ENCODE measurements around the gene FRY. TPM values are rescaled to one million over a fixed set of nuclear protein-coding genes. Genes with fewer than 3 reads are reported as not detected.
"Not testable (repeated sequence)": the region's sequence is repeated elsewhere in the genome, so short reads cannot be mapped to it uniquely, and the experiment has no call there.

FRY gene
- polyA plus RNA-seq, 1 experiment: 24.6 TPM

- Histone ChIP-seq H3K27me3 (ENCODE audit: control insufficient read depth, insufficient read depth, low read length) (no peaks in the 10 kb centered on the region), H3K9me3 (ENCODE audit: control insufficient read depth, insufficient read depth, low read length) (no peaks in the 10 kb centered on the region), H3K4me3 (ENCODE audit: low read depth, low read length) (no peak overlapping the region), H3K27ac (ENCODE audit: low read depth, low read length) (no peak overlapping the region)
- no peak for TF ChIP-seq CTCF (IDR thresholded peaks at IDR 0.05; ENCODE audit: low read depth, low read length)
- no peak for DNase-seq (ENCODE audit: low read depth, low spot score)
- ChIA-PET POLR2A (no interaction called here), CTCF (no interaction called here)
Measured at GRCh38 chr13:32056316-32056715, 24.7 kb downstream of the FRY start.

DNA sequence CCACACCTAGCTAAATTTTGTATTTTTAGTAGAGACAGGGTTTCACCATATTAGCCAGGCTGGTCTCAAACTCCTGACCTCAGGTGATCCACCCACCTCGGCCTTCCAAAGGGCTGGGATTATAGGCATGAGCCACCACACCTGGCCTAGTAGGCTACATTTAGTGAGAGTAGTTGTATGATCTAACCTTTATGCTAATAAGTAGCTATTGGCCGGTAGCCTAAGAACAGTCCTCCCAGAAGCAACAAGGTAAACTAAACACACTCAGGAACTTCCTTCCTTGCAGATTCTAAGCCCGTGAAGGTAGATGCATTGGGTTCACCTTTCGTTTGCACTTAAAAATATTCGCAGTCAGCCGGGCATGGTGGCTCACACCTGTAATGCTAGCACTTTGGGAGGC lies 25.8 kb downstream of the FRY start:
- CTCF ChIA-PET: interaction anchor here (0.6 kb wide), 1 partner anchor 31 kb away, joined by 3 read pairs; no protein-coding TSS in a partner anchor
- DNase-seq (ENCODE audit: low read depth, low spot score); POLR2A ChIA-PET; H3K27ac ChIP-seq (ENCODE audit: low read depth, low read length); H3K4me3 ChIP-seq (ENCODE audit: low read depth, low read length); H3K27me3 ChIP-seq (ENCODE audit: control insufficient read depth, insufficient read depth, low read length); H3K9me3 ChIP-seq (ENCODE audit: control insufficient read depth, insufficient read depth, low read length): not testable (repeated sequence)

DNA sequence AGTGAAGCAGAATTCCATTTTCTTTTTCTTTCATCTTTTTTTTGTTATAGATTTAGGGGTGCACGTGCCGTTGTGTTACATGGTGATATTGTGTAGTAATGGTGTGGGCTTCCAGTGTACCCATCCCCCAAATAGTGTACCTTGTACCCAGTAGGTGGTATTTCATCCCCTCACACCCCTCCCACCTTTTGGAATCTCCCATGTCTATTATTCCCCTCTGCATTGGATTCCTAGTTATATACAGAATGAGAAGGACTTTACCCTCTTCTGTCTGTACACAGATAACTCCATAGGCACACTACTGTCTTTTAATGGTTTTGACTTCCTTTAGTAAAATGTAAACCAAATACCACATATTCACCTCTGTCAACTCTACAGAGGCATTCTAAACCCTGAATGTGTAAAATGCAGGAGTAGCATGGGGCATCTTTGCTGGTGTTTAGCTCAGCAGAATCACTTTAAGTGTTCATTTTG lies 28.0 kb downstream of the FRY start:
- H3K27ac ChIP-seq (ENCODE audit: low read depth, low read length): no peak overlapping the region
- ChIA-PET POLR2A (interaction anchor here (0.5 kb wide), 1 partner anchor 78 kb away, joined by 3 read pairs; no protein-coding TSS in a partner anchor), CTCF (no interaction called here)
- no peak for DNase-seq (ENCODE audit: low read depth, low spot score)
- TF ChIP-seq CTCF (IDR thresholded peaks at IDR 0.05; ENCODE audit: low read depth, low read length): no peak
- H3K27me3 ChIP-seq (ENCODE audit: control insufficient read depth, insufficient read depth, low read length): no peaks in the 10 kb centered on the region
- no peaks in the 10 kb centered on the region for H3K9me3 ChIP-seq (ENCODE audit: control insufficient read depth, insufficient read depth, low read length)
- no peak overlapping the region for H3K4me3 ChIP-seq (ENCODE audit: low read depth, low read length)

GRCh38 chr13:32060401-32060878 lies 28.9 kb downstream of the FRY start:
- H3K27ac ChIP-seq (ENCODE audit: low read depth, low read length): no peak overlapping the region
- CTCF ChIA-PET: no interaction called here
- H3K4me3 ChIP-seq (ENCODE audit: low read depth, low read length): no peak overlapping the region
- no peaks in the 10 kb centered on the region for H3K27me3 ChIP-seq (ENCODE audit: control insufficient read depth, insufficient read depth, low read length)
- no peaks in the 10 kb centered on the region for H3K9me3 ChIP-seq (ENCODE audit: control insufficient read depth, insufficient read depth, low read length)
- no peak for TF ChIP-seq CTCF (IDR thresholded peaks at IDR 0.05; ENCODE audit: low read depth, low read length)
- DNase-seq (ENCODE audit: low read depth, low spot score): no peak
- POLR2A ChIA-PET: interaction anchor here (0.5 kb wide), 1 partner anchor 77 kb away, joined by 3 read pairs; no protein-coding TSS in a partner anchor

GRCh38 chr13:32063619-32064233 lies 32.2 kb downstream of the FRY start:
- Histone ChIP-seq H3K27me3 (ENCODE audit: control insufficient read depth, insufficient read depth, low read length) (no peaks in the 10 kb centered on the region), H3K4me3 (ENCODE audit: low read depth, low read length) (no peak overlapping the region), H3K9me3 (ENCODE audit: control insufficient read depth, insufficient read depth, low read length) (no peaks in the 10 kb centered on the region), H3K27ac (ENCODE audit: low read depth, low read length) (no peak overlapping the region)
- no peak for TF ChIP-seq CTCF (IDR thresholded peaks at IDR 0.05; ENCODE audit: low read depth, low read length)
- CTCF ChIA-PET: interaction anchor here (1.1 kb wide), 1 partner anchor 154 kb away, joined by 6 read pairs; no protein-coding TSS in a partner anchor
- POLR2A ChIA-PET: no interaction called here
- no peak for DNase-seq (ENCODE audit: low read depth, low spot score)

Measured in AG04450 (cell line).